Measurements from ENCODE around the gene RAVER1. TPM values are rescaled to one million over a fixed set of nuclear protein-coding genes. Genes with fewer than 3 reads are reported as not detected.
"Not testable (repeated sequence)": the region's sequence is repeated elsewhere in the genome, so short reads cannot be mapped to it uniquely, and the experiment has no call there.

The RAVER1 gene
- total RNA-seq, 1 experiment from 2014 or later: 33.5 TPM

DNA sequence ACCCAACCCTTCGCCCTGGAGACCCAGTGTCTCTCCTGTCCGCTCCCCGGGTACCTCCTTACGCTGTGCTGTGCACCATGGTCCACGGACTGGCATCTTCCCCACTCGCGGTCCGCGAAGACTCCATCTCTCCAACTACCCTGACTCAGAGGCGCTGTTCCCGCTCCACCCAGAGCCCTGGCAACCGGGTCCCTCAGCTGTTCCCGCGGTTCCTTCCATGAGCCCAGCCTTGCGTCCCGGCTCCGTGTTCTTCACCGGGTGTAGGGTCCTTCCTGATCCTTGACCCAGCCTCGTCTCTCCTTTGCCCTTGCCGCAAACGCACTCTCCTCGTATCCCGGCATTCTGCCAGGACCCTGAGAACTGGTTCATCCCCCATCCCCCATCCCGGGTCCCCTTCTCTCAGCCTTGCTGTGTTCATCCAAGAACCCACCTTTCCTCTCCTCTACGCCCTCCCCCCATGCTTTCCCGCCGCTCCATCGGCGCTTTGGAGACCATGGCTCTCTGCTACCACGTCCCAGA lies 42.9 kb downstream of the RAVER1 start:
- peak; percentile 40 for DNase-seq (ENCODE audit: low read depth)

DNA sequence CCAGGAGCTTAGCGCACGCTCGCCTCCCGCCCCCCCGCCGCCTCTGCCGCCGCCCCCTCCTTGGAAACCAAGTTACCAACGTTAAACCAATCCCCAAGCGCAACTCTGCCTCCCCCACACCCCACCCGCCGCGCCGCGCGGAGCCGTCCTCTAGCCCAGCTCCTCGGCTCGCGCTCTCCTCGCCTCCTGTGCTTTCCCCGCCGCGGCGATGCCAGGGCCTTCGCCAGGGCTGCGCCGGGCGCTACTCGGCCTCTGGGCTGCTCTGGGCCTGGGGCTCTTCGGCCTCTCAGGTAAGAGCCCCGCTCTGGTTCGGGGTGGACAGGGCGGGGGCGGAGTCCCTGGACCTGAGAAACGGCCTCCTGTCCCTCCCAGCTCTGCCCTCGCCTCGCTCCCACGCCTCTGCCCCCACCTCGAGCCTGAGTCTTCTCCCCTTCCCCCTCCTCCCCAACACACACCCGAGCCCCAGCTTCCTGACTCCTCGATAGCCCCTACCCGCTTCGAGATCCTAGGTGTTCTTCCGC lies 43.4 kb downstream of the RAVER1 start, which contains the start of gene ICAM5:
ICAM5 (plus strand) TSS at position 117 of the 521 bp plus-strand sequence; CDS start at position 209, 92 bp downstream.
- peak; percentile 53 for DNase-seq (ENCODE audit: low read depth)

DNA sequence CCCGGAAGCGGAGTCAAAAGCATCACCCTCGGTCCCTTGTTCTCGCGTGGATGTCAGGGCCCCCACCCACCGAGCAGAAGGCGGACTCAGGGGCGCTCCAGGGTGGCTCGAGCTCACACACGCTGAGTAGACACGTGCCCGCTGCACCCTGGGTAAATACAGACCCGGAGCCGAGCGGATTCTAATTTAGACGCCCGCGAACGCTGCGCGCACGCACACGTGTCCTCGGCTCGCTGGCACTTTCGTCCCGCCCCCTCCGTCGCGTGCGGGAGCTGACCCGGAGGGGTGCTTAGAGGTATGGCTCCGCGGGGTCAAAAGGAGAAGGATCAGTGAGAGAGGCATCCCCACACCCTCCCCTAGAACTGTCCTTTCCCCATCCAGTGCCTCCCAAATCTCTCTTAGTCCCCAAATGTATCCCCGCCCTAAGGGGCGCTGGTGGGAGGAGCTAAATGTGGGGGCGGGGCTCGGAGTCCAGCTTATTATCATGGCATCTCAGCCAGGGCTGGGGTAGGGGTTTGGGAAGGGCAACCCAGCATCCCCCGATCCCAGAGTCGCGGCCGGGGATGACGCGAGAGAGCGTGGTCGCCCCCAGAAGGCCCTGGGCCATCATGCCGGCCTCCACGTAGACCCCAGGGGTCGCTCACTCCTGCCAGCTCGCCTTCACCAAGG lies 44.0 kb downstream of the RAVER1 start:
- DNase-seq (ENCODE audit: low read depth): peak; percentile 72

DNA sequence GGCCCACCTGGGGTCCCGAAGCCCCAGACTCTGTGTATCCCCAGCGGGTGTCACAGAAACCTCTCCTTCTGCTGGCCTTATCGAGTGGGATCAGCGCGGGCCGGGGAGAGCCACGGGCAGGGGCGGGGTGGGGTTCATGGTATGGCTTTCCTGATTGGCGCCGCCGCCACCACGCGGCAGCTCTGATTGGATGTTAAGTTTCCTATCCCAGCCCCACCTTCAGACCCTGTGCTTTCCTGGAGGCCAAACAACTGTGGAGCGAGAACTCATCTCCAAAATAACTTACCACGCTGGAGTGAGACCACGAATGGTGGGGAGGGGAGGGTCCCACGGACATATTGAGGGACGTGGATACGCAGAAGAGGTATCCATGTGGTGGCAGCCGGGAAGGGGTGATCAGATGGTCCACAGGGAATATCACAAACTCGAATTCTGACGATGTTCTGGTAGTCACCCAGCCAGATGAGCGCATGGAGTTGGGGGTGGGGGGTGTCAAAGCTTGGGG lies 44.6 kb downstream of the RAVER1 start:
- DNase-seq (ENCODE audit: low read depth): peak; percentile 47

DNA sequence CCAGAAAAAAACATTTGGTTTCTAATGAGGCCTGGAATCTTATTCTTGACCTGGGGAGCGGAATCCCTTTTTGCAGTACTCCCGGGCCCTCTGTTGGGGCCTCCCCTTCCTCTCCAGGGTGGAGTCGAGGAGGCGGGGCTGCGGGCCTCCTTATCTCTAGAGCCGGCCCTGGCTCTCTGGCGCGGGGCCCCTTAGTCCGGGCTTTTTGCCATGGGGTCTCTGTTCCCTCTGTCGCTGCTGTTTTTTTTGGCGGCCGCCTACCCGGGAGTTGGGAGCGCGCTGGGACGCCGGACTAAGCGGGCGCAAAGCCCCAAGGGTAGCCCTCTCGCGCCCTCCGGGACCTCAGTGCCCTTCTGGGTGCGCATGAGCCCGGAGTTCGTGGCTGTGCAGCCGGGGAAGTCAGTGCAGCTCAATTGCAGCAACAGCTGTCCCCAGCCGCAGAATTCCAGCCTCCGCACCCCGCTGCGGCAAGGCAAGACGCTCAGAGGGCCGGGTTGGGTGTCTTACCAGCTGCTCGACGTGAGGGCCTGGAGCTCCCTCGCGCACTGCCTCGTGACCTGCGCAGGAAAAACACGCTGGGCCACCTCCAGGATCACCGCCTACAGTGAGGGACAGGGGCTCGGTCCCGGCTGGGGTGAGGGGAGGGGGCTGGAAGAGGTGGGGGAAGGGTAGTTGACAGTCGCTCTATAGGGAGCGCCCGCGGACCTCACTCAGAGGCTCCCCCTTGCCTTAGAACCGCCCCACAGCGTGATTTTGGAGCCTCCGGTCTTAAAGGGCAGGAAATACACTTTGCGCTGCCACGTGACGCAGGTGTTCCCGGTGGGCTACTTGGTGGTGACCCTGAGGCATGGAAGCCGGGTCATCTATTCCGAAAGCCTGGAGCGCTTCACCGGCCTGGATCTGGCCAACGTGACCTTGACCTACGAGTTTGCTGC lies 46.3 kb downstream of the RAVER1 start, which contains the start of gene ICAM4:
ICAM4 (plus strand) TSS at position 153 of the 935 bp plus-strand sequence; CDS start at position 211, 58 bp downstream.
- no peak for DNase-seq (ENCODE audit: low read depth)

DNA sequence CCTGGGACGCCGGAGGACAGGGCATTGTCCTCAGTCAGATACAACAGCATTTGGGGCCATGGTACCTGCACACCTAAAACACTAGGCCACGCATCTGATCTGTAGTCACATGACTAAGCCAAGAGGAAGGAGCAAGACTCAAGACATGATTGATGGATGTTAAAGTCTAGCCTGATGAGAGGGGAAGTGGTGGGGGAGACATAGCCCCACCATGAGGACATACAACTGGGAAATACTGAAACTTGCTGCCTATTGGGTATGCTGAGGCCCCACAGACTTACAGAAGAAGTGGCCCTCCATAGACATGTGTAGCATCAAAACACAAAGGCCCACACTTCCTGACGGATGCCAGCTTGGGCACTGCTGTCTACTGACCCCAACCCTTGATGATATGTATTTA lies 47.9 kb downstream of the RAVER1 start:
- no peak for DNase-seq (ENCODE audit: low read depth)

DNA sequence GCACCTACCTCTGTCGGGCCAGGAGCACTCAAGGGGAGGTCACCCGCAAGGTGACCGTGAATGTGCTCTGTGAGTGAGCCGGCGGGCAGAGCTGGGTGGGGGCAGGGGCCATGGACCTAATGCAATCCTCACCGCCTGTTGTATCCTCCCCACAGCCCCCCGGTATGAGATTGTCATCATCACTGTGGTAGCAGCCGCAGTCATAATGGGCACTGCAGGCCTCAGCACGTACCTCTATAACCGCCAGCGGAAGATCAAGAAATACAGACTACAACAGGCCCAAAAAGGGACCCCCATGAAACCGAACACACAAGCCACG lies 48.4 kb downstream of the RAVER1 start:
- DNase-seq (ENCODE audit: low read depth): no peak

DNA sequence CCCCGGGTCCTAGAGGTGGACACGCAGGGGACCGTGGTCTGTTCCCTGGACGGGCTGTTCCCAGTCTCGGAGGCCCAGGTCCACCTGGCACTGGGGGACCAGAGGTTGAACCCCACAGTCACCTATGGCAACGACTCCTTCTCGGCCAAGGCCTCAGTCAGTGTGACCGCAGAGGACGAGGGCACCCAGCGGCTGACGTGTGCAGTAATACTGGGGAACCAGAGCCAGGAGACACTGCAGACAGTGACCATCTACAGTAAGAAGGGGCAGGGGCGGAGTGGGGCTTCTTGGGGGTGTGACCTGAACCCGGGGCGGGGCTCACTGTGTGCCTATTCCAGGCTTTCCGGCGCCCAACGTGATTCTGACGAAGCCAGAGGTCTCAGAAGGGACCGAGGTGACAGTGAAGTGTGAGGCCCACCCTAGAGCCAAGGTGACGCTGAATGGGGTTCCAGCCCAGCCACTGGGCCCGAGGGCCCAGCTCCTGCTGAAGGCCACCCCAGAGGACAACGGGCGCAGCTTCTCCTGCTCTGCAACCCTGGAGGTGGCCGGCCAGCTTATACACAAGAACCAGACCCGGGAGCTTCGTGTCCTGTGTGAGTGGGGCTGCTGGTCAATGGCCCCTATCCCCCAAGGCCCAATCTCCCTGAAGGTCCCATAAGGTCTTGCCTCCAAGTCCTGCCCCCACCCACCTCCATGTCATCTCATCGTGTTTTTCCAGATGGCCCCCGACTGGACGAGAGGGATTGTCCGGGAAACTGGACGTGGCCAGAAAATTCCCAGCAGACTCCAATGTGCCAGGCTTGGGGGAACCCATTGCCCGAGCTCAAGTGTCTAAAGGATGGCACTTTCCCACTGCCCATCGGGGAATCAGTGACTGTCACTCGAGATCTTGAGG lies 49.0 kb downstream of the RAVER1 start:
- DNase-seq (ENCODE audit: low read depth): no peak

DNA sequence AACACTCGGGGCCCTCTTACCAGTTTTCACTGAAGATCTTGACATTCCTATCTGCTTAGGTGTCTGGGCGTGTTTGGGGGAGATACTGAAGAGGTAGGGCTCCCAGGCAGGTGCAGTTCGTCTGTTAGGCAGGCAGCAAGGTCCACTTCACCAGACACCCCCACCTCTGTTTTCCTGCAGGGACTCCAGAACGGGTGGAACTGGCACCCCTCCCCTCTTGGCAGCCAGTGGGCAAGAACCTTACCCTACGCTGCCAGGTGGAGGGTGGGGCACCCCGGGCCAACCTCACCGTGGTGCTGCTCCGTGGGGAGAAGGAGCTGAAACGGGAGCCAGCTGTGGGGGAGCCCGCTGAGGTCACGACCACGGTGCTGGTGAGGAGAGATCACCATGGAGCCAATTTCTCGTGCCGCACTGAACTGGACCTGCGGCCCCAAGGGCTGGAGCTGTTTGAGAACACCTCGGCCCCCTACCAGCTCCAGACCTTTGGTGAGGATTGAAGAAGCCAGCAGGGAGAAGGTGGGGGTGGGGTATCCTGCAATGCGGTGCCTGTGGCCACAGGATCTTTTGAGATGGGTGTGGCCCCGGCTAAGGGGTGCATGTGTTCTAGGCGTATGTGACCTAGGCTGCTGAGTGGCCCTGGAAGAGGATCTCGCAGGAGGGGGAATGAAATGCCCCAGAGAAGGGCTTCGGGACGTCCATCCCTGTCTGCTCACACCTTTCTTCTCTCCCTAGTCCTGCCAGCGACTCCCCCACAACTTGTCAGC lies 49.8 kb downstream of the RAVER1 start:
- no peak for DNase-seq (ENCODE audit: low read depth)

DNA sequence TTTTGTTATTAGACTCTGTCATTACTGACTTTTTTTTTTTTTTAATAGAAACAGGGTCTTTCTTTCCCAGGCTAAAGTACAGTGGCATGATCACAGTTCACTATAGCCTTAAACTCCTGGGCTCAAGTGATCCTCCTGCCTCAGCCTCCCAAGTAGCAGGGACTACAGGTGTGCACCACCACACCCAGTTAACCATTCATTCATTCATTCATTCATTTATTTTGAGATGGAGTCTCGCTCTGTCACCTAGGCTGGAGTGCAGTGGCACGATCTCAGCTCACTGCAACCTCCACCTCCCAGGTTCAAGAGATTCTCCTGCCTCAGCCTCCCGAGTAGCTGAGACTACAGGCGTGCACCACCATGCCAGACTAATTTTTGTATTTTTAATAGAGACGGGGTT lies 51.3 kb downstream of the RAVER1 start:
- not testable (repeated sequence) for DNase-seq (ENCODE audit: low read depth)

DNA sequence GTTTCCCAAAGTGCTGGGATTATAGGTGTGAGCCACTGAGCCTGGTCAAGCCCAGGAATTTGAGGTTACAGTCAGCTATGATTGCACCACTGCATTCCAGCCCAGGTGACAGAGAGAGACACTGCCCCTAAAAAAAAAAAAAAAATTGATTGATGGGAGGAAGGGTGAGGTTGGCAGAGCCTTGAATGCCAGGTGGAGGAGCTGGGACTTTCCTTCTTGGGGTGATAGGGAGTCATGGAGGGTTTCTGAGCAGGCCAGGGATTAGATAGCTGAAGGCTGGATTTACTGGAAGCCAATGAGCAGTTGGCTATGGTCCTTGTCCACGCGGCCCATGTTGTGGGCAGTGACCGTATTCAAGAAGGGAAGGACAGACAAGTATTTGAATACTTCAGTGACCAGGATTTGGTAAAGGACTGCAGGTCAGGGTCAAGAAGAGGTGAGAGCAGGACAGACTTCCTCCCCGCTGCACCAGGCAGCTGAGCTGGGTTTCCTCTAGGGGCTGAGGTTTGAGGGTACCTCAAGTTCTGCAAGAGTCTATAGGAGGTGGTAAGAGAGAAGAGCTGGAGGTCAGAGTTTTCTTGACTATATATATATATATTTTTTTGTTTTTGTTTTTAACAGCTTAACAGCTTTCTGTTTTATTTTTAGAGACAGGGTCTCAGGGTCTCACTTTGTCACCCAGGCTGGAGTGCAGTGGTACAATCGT lies 53.4 kb downstream of the RAVER1 start:
- DNase-seq (ENCODE audit: low read depth): no peak

DNA sequence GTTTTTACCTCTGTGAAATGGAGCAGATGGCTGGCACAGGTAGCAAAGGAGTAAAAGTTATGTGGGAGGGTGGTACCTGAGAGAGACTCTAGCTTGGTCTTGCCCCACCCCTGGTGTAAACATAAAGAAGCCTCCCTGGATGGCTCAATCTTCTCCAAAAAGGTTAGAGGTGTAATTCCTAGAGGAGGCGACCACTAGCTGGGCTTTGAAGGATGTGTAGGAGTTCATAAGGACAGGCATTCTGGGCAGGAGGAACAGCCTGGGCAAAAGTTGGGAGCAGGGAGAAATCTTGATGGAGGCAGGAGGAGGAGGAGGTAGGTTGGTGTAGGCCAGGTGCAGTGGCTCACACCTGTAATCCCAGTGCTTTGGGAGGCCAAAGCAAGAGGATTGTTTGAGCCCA lies 54.4 kb downstream of the RAVER1 start:
- DNase-seq (ENCODE audit: low read depth): no peak

DNA sequence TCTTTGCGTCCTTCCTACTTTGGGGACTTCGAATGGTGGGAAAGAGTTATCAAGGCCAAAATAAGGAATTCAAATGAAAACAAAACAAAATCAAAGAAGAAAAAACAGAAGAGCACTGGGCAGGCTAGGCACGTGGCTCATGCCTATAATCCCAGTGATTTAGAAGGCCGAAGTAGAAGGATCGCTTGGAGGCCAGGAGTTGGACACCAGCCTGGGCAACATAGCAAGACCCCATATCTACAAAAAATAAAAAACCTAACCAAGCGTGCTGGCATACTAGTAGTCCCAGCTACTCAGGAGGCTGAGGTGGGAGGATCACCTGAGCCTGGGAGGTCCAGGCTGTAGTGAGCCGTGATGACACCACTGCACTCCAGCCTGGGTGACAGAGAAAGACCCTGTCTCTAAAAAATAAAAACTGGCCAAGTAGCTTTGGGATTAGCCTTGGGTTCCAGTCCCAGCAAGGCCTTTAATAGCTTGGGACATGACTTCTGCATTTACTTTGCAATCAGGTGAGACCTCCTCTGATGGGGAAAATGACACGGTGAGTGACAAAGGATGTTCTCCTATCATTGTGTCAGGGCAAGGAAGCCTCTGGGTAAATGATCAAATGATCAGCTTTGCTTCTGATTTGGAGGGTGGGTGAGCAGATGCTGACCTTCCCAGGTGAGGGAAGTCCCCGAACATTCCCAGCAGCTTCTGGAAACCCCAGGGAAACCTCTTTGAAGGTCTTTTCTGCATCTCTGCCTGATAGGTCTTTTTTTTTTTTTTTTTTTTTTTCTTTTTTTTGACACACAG lies 55.3 kb downstream of the RAVER1 start:
- no peak for DNase-seq (ENCODE audit: low read depth)

DNA sequence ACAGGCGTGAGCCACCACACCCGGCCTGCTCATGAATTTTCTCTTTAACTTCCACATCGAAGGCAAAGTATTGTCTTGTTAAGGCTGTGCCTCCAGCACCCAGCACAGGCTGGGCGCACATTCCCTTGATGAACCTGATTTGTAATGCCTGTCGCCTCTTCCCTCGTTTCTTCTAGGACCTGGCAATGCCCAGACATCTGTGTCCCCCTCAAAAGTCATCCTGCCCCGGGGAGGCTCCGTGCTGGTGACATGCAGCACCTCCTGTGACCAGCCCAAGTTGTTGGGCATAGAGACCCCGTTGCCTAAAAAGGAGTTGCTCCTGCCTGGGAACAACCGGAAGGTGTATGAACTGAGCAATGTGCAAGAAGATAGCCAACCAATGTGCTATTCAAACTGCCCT lies 58.7 kb downstream of the RAVER1 start:
- DNase-seq (ENCODE audit: low read depth): no peak

DNA sequence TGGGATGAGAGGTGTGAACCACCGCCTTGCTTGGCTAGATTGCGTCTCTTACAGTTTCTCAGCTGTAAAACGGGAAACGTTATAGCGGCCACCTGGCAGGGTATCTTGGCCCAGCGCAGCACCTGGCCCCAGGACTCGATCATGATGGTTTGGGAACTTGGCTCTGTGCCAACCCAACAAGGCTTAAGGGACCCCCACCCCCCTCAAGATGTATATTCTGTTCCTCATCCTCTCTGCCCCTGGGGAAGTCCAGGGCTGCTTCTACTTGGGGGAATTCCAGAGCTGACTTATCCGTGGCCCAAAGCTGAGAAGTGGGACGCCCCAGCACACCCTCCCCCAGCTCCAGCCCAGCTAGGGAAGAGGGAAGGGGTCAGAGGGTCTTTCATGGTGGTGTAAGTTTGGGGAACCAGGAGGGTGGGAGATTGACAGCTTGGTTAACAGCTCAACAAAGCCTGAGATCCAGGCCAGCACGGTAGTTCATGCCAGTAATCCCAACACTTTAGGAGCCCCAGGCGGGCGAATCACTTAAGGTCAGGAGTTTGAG lies 61.7 kb downstream of the RAVER1 start:
- DNase-seq (ENCODE audit: low read depth): peak; percentile 47

DNA sequence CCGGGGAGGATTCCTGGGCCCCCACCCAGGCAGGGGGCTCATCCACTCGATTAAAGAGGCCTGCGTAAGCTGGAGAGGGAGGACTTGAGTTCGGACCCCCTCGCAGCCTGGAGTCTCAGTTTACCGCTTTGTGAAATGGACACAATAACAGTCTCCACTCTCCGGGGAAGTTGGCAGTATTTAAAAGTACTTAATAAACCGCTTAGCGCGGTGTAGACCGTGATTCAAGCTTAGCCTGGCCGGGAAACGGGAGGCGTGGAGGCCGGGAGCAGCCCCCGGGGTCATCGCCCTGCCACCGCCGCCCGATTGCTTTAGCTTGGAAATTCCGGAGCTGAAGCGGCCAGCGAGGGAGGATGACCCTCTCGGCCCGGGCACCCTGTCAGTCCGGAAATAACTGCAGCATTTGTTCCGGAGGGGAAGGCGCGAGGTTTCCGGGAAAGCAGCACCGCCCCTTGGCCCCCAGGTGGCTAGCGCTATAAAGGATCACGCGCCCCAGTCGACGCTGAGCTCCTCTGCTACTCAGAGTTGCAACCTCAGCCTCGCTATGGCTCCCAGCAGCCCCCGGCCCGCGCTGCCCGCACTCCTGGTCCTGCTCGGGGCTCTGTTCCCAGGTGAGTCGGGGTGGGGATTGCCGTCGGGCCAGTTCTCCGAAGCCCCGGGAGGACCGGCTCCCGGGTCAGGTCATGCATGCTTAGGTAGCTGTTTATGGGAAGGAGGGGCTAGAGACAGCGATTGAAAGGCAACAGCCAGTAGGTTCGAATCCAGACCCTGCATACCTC lies 62.5 kb downstream of the RAVER1 start, which contains the start of gene ICAM1:
ICAM1 (plus strand) TSS at position 505 of the 779 bp plus-strand sequence; CDS start at position 545, 40 bp downstream.
- peak; percentile 80 for DNase-seq (ENCODE audit: low read depth)

DNA sequence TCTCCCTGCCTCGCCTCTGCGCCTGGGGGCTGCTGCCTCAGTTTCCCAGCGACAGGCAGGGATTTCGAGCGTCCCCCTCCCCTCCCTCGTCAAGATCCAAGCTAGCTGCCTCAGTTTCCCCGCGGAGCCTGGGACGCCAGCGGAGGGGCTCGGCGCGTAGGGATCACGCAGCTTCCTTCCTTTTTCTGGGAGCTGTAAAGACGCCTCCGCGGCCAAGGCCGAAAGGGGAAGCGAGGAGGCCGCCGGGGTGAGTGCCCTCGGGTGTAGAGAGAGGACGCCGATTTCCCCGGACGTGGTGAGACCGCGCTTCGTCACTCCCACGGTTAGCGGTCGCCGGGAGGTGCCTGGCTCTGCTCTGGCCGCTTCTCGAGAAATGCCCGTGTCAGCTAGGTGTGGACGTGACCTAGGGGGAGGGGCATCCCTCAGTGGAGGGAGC lies 63.1 kb downstream of the RAVER1 start:
- peak; percentile 78 for DNase-seq (ENCODE audit: low read depth)
